Trophoblast cell (in vitro differentiated cells and primary cell): ENCODE data around the gene LATS1.

Experiments used
- DNase-seq, 2 donors: peaks; one replicate each; pipeline ENCODE4 v3.0.0-alpha.2; 2016
- H2AFZ ChIP-seq: 2 replicates; pipeline ENCODE4 v1.6.1; 2013; ENCODE audit warnings: low read length, moderate library complexity, mild to moderate bottlenecking; ENCODE audit not compliant: insufficient read depth, poor library complexity
- H2AK5ac ChIP-seq: 2 replicates; pipeline ENCODE4 v1.6.1; 2013; ENCODE audit warnings: mild to moderate bottlenecking, low read length
- H2BK120ac ChIP-seq: 2 replicates; pipeline ENCODE4 v1.6.1; 2013; ENCODE audit warnings: low read length, mild to moderate bottlenecking, moderate library complexity; ENCODE audit not compliant: insufficient read depth, poor library complexity
- H2BK12ac ChIP-seq: 2 replicates; pipeline ENCODE4 v1.6.1; 2013; ENCODE audit warnings: mild to moderate bottlenecking, low read length, moderate library complexity
- H2BK5ac ChIP-seq: 2 replicates; pipeline ENCODE4 v1.6.1; 2013; ENCODE audit warnings: low read length, low read depth, moderate library complexity, mild to moderate bottlenecking; ENCODE audit not compliant: poor library complexity
- H3K14ac ChIP-seq: 2 replicates; pipeline ENCODE4 v1.6.1; 2013; ENCODE audit warnings: mild to moderate bottlenecking, low read length
- H3K18ac ChIP-seq: 2 replicates; pipeline ENCODE4 v1.6.1; 2013; ENCODE audit warnings: mild to moderate bottlenecking, low read length
- H3K23ac ChIP-seq: 2 replicates; pipeline ENCODE4 v1.6.1; 2013; ENCODE audit warnings: low read length
- H3K27ac ChIP-seq: 2 replicates; pipeline ENCODE4 v1.5.1; 2013; ENCODE audit warnings: low read depth, mild to moderate bottlenecking, inconsistent platforms, low read length, moderate library complexity
- H3K27me3 ChIP-seq: 2 replicates; pipeline ENCODE4 v1.6.1; 2013; ENCODE audit warnings: inconsistent platforms, mild to moderate bottlenecking, low read length, moderate library complexity; ENCODE audit not compliant: insufficient read depth
- H3K36me3 ChIP-seq, 2 experiments: 1 replicate in 1 of 2; 2 replicates in 1 of 2; pipeline ENCODE4 v1.6.1; 2013; ENCODE audit warnings: low read length in 2 of 2, mild to moderate bottlenecking in 2 of 2, moderate library complexity in 1 of 2; ENCODE audit not compliant: insufficient read depth in 2 of 2, control insufficient read depth in 1 of 2
- H3K4ac ChIP-seq: 2 replicates; pipeline ENCODE4 v1.6.1; 2013; ENCODE audit warnings: low read depth, mild to moderate bottlenecking, low read length, moderate library complexity
- H3K4me1 ChIP-seq, 2 experiments: 1 replicate in 1 of 2; 2 replicates in 1 of 2; pipeline ENCODE4 v1.6.1; 2013; ENCODE audit warnings: low read length in 2 of 2, mild to moderate bottlenecking in 2 of 2, moderate library complexity in 1 of 2; ENCODE audit not compliant: insufficient read depth in 2 of 2, control insufficient read depth in 1 of 2
- H3K4me2 ChIP-seq: 2 replicates; pipeline ENCODE4 v1.6.1; 2013; ENCODE audit warnings: inconsistent platforms, mild to moderate bottlenecking, low read length, moderate library complexity
- H3K4me3 ChIP-seq: 2 replicates; pipeline ENCODE4 v1.5.1; 2013; ENCODE audit warnings: mild to moderate bottlenecking, low read depth, low read length, inconsistent platforms
- H3K79me1 ChIP-seq: one replicate; pipeline ENCODE4 v1.6.1; 2013; ENCODE audit warnings: low read length
- H3K79me2 ChIP-seq: 2 replicates; pipeline ENCODE4 v1.6.1; 2013; ENCODE audit warnings: low read length, mild to moderate bottlenecking; ENCODE audit not compliant: control insufficient read depth, insufficient read depth, poor library complexity
- H3K9ac ChIP-seq: 2 replicates; pipeline ENCODE4 v1.6.1; 2013; ENCODE audit warnings: mild to moderate bottlenecking, low read length
- H3K9me3 ChIP-seq: 2 replicates; pipeline ENCODE4 v1.6.1; 2013; ENCODE audit warnings: low read depth, mild to moderate bottlenecking, control low read depth, inconsistent platforms, low read length; ENCODE audit not compliant: insufficient read depth
- H4K12ac ChIP-seq: 2 replicates; pipeline ENCODE4 v1.6.1; 2013; ENCODE audit warnings: low read depth, mild to moderate bottlenecking, low read length, moderate library complexity
- H4K8ac ChIP-seq: 2 replicates; pipeline ENCODE4 v1.6.1; 2013; ENCODE audit warnings: low read depth, mild to moderate bottlenecking, low read length, moderate library complexity
- H4K91ac ChIP-seq: one replicate; pipeline ENCODE4 v1.6.1; 2013; ENCODE audit warnings: low read depth, mild to moderate bottlenecking, low read length, moderate library complexity
- WGBS: extraction: QIAGEN DNeasy Blood & Tissue Kit; methylation state at CpG from one replicate; pipeline ENCODE4 v1.1.7; 2013; ENCODE audit warnings: missing lambda C conversion rate; ENCODE audit not compliant: insufficient read length, insufficient coverage; ENCODE audit errors: extremely low coverage; 5-methylcytosine and 5-hydroxymethylcytosine counted together

Gene LATS1

DNA sequence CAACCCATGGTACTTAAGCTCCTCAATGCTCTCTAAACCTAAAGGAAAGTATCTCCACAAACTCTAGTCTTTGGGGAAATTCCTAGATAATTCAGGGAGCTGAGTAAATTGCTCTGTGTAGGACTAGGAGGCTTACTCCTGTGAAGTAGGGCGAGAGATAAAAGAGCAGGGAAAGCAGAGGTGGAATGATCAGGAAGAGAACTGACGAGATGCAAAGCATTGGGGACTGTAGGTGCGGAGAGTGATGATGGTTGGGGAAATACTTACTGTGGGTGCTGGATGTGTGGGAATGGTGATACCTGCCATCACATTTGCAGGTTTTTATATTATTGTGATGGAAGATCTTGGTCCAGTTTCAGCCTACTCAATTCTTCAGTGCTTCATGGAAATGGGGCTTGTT, 1.6 kb upstream of the LATS1 start:
- Histone ChIP-seq H3K14ac (no peak overlapping the region), H3K4ac (no peak overlapping the region), H3K79me1 (peaks cover 9% of the 10 kb centered on the region), H2AFZ (no peak overlapping the region), H3K9ac (no peak overlapping the region), H2AK5ac (no peak overlapping the region), H3K27ac (no peak overlapping the region), H2BK120ac (no peak overlapping the region), H2BK12ac (no peak overlapping the region), H4K91ac (no peak overlapping the region), H4K12ac (no peak overlapping the region), H3K23ac (no peak overlapping the region), H3K4me1 (peaks cover 0 to 2% of the 10 kb centered on the region in 2 experiments), H3K4me3 (no peak overlapping the region), H3K27me3 (no peaks in the 10 kb centered on the region), H3K9me3 (no peaks in the 10 kb centered on the region), H4K8ac (no peak overlapping the region), H3K4me2 (no peak overlapping the region), H2BK5ac (no peak overlapping the region), H3K36me3 (peaks cover 3 to 5% of the 10 kb centered on the region in 2 experiments), H3K18ac (no peak overlapping the region), H3K79me2 (peaks cover 10% of the 10 kb centered on the region)
- DNase-seq: no peak
- no CpG with 5 or more reads among the region's 3 CpGs for WGBS

- DNase-seq: no peak
- Histone ChIP-seq H4K12ac (no peak overlapping the region), H2BK12ac (no peak overlapping the region), H4K91ac (peak overlapping the region; percentile 98), H3K79me2 (peaks cover 15% of the 10 kb centered on the region), H3K4me3 (peak overlapping the region; percentile 87), H3K18ac (no peak overlapping the region), H3K4me2 (peak overlapping the region; percentile 59), H3K27me3 (no peaks in the 10 kb centered on the region), H2BK5ac (peak overlapping the region; percentile 18), H3K9ac (peak overlapping the region; percentile 94), H3K4ac (no peak overlapping the region), H3K23ac (no peak overlapping the region), H3K14ac (no peak overlapping the region), H2AK5ac (no peak overlapping the region), H4K8ac (peak overlapping the region; percentile 99), H3K36me3 (peaks cover 3% of the 10 kb centered on the region in 2 experiments), H3K79me1 (peaks cover 9% of the 10 kb centered on the region), H3K27ac (peak overlapping the region; percentile 100), H3K4me1 (peaks cover 0 to 2% of the 10 kb centered on the region in 2 experiments), H3K9me3 (no peaks in the 10 kb centered on the region), H2AFZ (no peak overlapping the region), H2BK120ac (no peak overlapping the region)
- WGBS: no CpG with 5 or more reads among the region's 9 CpGs
Measured at GRCh38 chr6:149717255-149717587, 680 bp downstream of the LATS1 start.

DNA sequence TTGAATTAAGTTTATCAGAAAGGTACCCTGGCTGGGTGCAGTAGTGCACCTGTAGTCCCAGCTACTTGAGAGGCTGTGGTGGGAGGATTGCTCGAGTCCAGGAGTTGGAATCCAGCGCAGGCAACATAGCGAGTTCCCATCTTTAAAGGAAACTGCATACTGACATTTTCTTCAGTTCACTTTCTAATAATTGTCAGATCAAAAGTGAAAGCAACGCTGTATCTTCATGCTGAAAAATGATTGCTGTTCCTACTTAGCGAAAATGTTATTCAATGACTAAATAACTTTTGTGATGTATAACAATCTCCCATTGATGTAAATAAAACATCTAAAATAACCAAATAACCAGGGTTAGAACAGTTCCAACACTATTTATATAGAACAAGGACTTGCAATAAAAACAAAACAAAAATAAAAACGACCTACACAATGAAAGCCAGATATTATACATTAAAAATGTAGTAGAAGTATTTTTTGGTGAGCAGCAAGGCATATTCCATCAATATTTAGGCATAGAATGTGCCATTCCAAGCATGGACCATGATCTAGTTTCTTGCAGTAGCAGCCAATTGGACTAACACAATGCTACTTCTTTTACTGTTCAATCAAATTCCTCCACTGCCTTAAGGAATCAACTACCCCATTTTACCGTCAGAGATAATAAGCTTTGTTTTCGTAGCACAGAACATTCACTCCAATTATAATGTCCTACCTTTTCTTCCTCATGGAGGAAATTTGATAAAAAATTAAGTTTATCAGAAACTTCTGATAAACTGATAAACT, 1.5 kb downstream of the LATS1 start:
- H2BK120ac ChIP-seq: no peak overlapping the region
- H3K4me1 ChIP-seq: peaks cover 0 to 2% of the 10 kb centered on the region in 2 experiments
- no CpG with 5 or more reads among the region's 8 CpGs for WGBS
- H2AFZ ChIP-seq: no peak overlapping the region
- no peak overlapping the region for H2BK5ac ChIP-seq
- peak overlapping the region; percentile 48 for H3K4me2 ChIP-seq
- H3K79me2 ChIP-seq: peaks cover 15% of the 10 kb centered on the region
- no peak overlapping the region for H4K12ac ChIP-seq
- peaks cover 9% of the 10 kb centered on the region for H3K79me1 ChIP-seq
- no peaks in the 10 kb centered on the region for H3K27me3 ChIP-seq
- no peak overlapping the region for H3K4me3 ChIP-seq
- peaks cover 3% of the 10 kb centered on the region in 2 experiments for H3K36me3 ChIP-seq
- no peak overlapping the region for H2AK5ac ChIP-seq
- no peak overlapping the region for H4K91ac ChIP-seq
- H3K9me3 ChIP-seq: no peaks in the 10 kb centered on the region
- H3K18ac ChIP-seq: no peak overlapping the region
- no peak overlapping the region for H4K8ac ChIP-seq
- peak overlapping the region; percentile 99 for H3K4ac ChIP-seq
- H3K9ac ChIP-seq: no peak overlapping the region
- H2BK12ac ChIP-seq: no peak overlapping the region
- H3K27ac ChIP-seq: no peak overlapping the region
- no peak overlapping the region for H3K14ac ChIP-seq
- no peak overlapping the region for H3K23ac ChIP-seq
- DNase-seq: no peak

- Histone ChIP-seq H2BK12ac (no peak overlapping the region), H3K4me3 (no peak overlapping the region), H2AFZ (no peak overlapping the region), H2AK5ac (no peak overlapping the region), H3K23ac (no peak overlapping the region), H4K91ac (no peak overlapping the region), H3K4ac (peak overlapping the region; percentile 89), H3K18ac (no peak overlapping the region), H3K79me1 (peaks cover 9% of the 10 kb centered on the region), H4K8ac (no peak overlapping the region), H4K12ac (no peak overlapping the region), H2BK120ac (no peak overlapping the region), H3K4me2 (no peak overlapping the region), H3K14ac (no peak overlapping the region), H3K9me3 (no peaks in the 10 kb centered on the region), H3K4me1 (peaks cover 0 to 7% of the 10 kb centered on the region in 2 experiments), H3K27ac (no peak overlapping the region), H2BK5ac (no peak overlapping the region), H3K9ac (no peak overlapping the region), H3K79me2 (peaks cover 15% of the 10 kb centered on the region), H3K27me3 (no peaks in the 10 kb centered on the region), H3K36me3 (peaks cover 3% of the 10 kb centered on the region in 2 experiments)
- no CpG with 5 or more reads among the region's 1 CpG for WGBS
- DNase-seq: no peak
Measured at GRCh38 chr6:149714442-149714841, 3.5 kb downstream of the LATS1 start.
